Upper lobe of left lung (tissue), 6 donors: ENCODE data around the gene RASEF. TPM values are rescaled to one million over a fixed set of nuclear protein-coding genes. Genes with fewer than 3 reads are reported as not detected.

Source experiments
- ATAC-seq, 2 donors: fragments of 200-7000 bp; cut with Tn5 transposase; one replicate each; pipeline ENCODE4 v1.9.1; 2022; ENCODE audit warnings: mild to moderate bottlenecking in 2 of 2, moderate library complexity in 2 of 2; ENCODE audit not compliant: low FRiP score in 2 of 2
- DNase-seq, 2 donors: peaks; one replicate each; pipeline ENCODE4 v3.0.0-alpha.2; 2019 to 2020
- H3K27ac ChIP-seq, 4 donors: fragments of 200-600 bp; sonication (generic); one replicate each; pipeline ENCODE4 v1.5.1; 2016 to 2019
- H3K27me3 ChIP-seq, 4 donors: fragments of 200-600 bp; sonication (generic); one replicate each; pipeline ENCODE4 v1.5.1; 2017 to 2019
- H3K36me3 ChIP-seq, 4 donors: fragments of 200-600 bp; sonication (generic); one replicate each; pipeline ENCODE4 v1.5.1; 2016 to 2019
- H3K4me1 ChIP-seq, 4 donors: fragments of 200-600 bp; sonication (generic); one replicate each; pipeline ENCODE4 v1.5.1; 2018 to 2019
- H3K4me3 ChIP-seq, 4 donors: fragments of 200-600 bp; sonication (generic); one replicate each; pipeline ENCODE4 v1.5.1; 2017 to 2019; ENCODE audit warnings: mild to moderate bottlenecking in 2 of 4, moderate library complexity in 1 of 4
- H3K9me3 ChIP-seq, 4 donors: fragments of 200-600 bp; sonication (generic); one replicate each; pipeline ENCODE4 v1.5.1; 2018 to 2019
- EP300 ChIP-seq, 4 donors: sonication (generic); formaldehyde crosslinking; IDR thresholded peaks; one replicate each; pipeline ENCODE4 v1.5.1; 2017; ENCODE audit warnings: antibody characterized with exemption in 4 of 4, control low read depth in 2 of 4
- POLR2A ChIP-seq, 4 donors: fragments of 450-650 bp; IDR thresholded peaks; one replicate each; pipeline ENCODE4 v1.5.1; 2016 to 2017; ENCODE audit warnings: antibody characterized with exemption in 4 of 4, mild to moderate bottlenecking in 2 of 4
- POLR2AphosphoS5 ChIP-seq, 2 donors: sonication (generic); formaldehyde crosslinking; IDR thresholded peaks; one replicate each; pipeline ENCODE4 v1.5.1; 2017; ENCODE audit warnings: antibody characterized with exemption in 2 of 2
- WGBS, 2 donors: methylation state at CpG; one replicate each; pipeline ENCODE4 v1.1.5; 2017 to 2018; 5-methylcytosine and 5-hydroxymethylcytosine counted together
- total RNA-seq, 6 donors: library from RNA; depleted of rRNA in 4 of 6; stranded (reverse); fragments of >200 nt in 4 of 6; gene quantifications; one replicate each; pipeline versions ENCODE4 v1.1.0 to v1.2.1, GENCODE V29; 2016 to 2021
- TF ChIP-seq, protein P1 (sequence below), 6 experiments: fragments of 450-650 bp in 4 of 6; fragments of 200-600 bp in 2 of 6; sonication (generic) in 2 of 6; IDR thresholded peaks; one replicate each; pipeline ENCODE4 v1.5.1; 2016 to 2019; ENCODE audit warnings: antibody characterized with exemption in 6 of 6
- donor health status: DM: no; HTN: no; CAD: no; lungs with moderate emphysema.
- donor health status: DM: no; HTN: yes; CAD: no; lungs with severe emphysema.

The RASEF gene
- total RNA-seq, 6 donors from 2014 or later = 14.5 to 90.0 (median 18.0) TPM

DNA sequence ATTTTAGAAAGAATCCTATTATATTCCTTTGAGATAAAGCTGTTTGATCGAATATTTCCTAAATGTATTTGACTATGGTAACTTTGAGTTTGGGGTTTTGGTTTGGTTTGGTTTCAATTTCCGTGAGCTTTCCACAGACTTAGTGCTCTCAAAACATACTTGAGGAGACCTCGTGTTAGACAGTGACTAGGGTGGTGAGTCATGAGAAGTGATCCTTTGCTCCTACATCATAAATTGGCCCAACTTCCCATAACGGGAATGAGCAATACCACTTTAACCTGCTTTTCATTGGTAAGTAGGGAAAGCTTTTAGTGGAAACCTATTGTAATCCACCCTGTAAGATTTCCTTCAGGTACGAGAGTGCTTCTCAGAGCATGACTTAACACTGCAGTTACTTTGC is 3.8 kb upstream of the RASEF start:
- Histone ChIP-seq H3K27me3 (peaks cover 0 to 10% (median 0%) of the 10 kb centered on the region in 4 donors), H3K27ac (no peak overlapping the region), H3K4me1 (peaks cover 0 to 15% (median 7%) of the 10 kb centered on the region in 4 donors), H3K9me3 (no peaks in the 10 kb centered on the region), H3K4me3 (no peak overlapping the region), H3K36me3 (no peaks in the 10 kb centered on the region)
- WGBS, 2 donors = 52 to 64% methylated on average over 5 of the region's 5 CpGs
- ATAC-seq = no peak
- DNase-seq = no peak
- peak in 1 of 4 donors; percentile 69 for TF ChIP-seq EP300 (IDR thresholded peaks at IDR 0.05)
- TF ChIP-seq, protein P1, sequence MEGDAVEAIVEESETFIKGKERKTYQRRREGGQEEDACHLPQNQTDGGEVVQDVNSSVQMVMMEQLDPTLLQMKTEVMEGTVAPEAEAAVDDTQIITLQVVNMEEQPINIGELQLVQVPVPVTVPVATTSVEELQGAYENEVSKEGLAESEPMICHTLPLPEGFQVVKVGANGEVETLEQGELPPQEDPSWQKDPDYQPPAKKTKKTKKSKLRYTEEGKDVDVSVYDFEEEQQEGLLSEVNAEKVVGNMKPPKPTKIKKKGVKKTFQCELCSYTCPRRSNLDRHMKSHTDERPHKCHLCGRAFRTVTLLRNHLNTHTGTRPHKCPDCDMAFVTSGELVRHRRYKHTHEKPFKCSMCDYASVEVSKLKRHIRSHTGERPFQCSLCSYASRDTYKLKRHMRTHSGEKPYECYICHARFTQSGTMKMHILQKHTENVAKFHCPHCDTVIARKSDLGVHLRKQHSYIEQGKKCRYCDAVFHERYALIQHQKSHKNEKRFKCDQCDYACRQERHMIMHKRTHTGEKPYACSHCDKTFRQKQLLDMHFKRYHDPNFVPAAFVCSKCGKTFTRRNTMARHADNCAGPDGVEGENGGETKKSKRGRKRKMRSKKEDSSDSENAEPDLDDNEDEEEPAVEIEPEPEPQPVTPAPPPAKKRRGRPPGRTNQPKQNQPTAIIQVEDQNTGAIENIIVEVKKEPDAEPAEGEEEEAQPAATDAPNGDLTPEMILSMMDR (IDR thresholded peaks at IDR 0.05) = no peak

DNA sequence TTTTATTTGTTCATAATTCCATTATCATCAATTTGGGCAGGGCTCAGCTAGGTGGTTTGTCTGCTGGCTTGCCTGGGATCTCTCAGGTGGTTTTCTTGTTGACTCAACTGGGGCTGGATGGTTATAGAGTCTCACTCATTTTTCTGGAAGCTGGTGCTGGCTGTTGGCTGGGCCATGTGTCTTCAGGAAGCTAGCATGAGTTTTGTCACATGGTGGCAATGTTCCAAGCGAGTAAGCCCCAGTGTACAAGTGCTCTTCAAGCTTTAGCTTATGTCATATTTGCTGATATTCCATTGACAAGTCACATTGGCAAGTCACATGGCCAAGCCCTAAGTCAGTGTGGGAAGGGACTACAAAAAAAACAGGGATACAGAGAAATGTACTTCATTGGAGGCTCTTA is 2.3 kb upstream of the RASEF start:
- ATAC-seq = no peak
- peaks cover 0 to 10% (median 0%) of the 10 kb centered on the region in 4 donors for H3K27me3 ChIP-seq

DNA sequence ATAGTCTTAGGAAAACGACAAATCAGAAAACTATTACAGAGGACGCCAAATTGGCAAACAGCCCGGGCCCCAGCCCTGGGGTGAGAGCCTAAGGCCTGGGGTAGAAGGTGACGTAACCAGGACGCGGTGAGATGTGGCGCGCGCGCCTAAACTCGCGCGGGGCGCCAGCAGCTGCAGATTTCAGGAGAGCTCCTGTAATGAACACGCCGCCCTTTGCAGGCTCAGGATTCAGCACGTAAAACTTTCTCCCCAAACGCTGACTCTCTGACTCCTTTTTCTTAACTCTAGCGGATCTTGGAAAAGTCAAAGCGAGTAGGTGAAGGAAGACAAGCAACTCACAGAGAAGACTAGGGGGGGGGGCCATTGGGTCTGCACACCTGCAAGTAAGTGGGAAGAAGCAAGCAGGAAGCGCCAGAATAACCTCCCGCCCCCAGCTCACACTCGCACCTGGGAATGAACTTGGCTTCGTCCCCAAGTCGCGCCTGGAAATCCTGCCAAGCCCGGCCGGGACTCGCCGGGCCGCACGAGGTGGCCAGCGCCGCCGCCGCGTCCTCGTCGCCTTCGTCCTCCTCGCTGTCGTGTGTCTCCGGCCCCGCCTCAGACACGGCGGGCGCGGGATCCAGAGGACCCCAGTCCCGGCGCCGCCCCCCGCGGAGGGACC is 822 bp downstream of the RASEF start:
- Histone ChIP-seq H3K36me3 (no peaks in the 10 kb centered on the region), H3K4me1 (peaks cover 0 to 15% (median 7%) of the 10 kb centered on the region in 4 donors), H3K27ac (peak overlapping the region; percentile 76 to 85 (median 82)), H3K9me3 (no peaks in the 10 kb centered on the region), H3K4me3 (peak overlapping the region in 3 of 4 donors; percentile 49 to 55 (median 51)), H3K27me3 (peaks cover 0 to 10% (median 0%) of the 10 kb centered on the region in 4 donors)
- TF ChIP-seq POLR2A (IDR thresholded peaks at IDR 0.05) = no peak
- TF ChIP-seq EP300 (IDR thresholded peaks at IDR 0.05) = no peak
- no peak for TF ChIP-seq POLR2AphosphoS5 (IDR thresholded peaks at IDR 0.05)
- TF ChIP-seq, protein P1 (IDR thresholded peaks at IDR 0.05) = no peak
- DNase-seq = peak; percentile 65 to 87
- WGBS, 2 donors = 9 to 13% methylated on average over 23 to 40 of the region's 53 CpGs
- peak; percentile 57 to 73 for ATAC-seq

More for the DNA sequence above, 2.3 kb upstream of the RASEF start:
- TF ChIP-seq POLR2A (IDR thresholded peaks at IDR 0.05) = no peak
- TF ChIP-seq, protein P1 (IDR thresholded peaks at IDR 0.05) = no peak
- TF ChIP-seq POLR2AphosphoS5 (IDR thresholded peaks at IDR 0.05) = no peak
- TF ChIP-seq EP300 (IDR thresholded peaks at IDR 0.05) = no peak
- H3K27ac ChIP-seq = no peak overlapping the region
- 54 to 84% methylated on average over 1 of the region's 1 CpG for WGBS, 2 donors
- no peaks in the 10 kb centered on the region for H3K36me3 ChIP-seq
- DNase-seq = no peak
- H3K4me1 ChIP-seq = peaks cover 0 to 15% (median 8%) of the 10 kb centered on the region in 4 donors
- no peak overlapping the region for H3K4me3 ChIP-seq
- H3K9me3 ChIP-seq = no peaks in the 10 kb centered on the region

DNA sequence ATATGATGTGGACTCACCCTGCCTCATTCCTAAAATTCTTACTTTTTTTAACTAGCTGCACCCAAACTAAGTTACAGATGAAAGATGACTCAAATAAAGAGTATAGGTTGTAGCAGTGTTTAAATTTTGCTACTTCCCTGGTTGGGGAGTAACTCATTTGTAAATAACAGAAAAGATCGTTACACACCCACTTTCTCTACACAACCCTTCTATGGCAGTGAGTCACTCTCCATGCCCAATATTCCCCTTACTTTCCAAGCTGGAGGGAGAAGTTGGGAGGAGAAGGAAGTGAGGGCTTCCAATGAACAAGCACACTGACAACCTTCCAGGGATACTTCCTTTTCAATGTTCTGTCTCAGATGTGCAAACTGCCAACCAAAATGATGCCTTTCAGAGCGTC is 1.9 kb downstream of the RASEF start:
- no peak for ATAC-seq

More for the DNA sequence above, 1.9 kb downstream of the RASEF start:
- Histone ChIP-seq H3K27ac (peak overlapping the region in 1 of 4 donors; percentile 83), H3K27me3 (peaks cover 0 to 10% (median 0%) of the 10 kb centered on the region in 4 donors), H3K9me3 (no peaks in the 10 kb centered on the region), H3K36me3 (no peaks in the 10 kb centered on the region), H3K4me3 (peak overlapping the region in 3 of 4 donors; percentile 49 to 55 (median 51)), H3K4me1 (peaks cover 0 to 15% (median 6%) of the 10 kb centered on the region in 4 donors)
- WGBS, 2 donors = 55 to 65% methylated on average over 2 of the region's 2 CpGs
- TF ChIP-seq POLR2AphosphoS5 (IDR thresholded peaks at IDR 0.05) (no peak), POLR2A (IDR thresholded peaks at IDR 0.05) (no peak), EP300 (IDR thresholded peaks at IDR 0.05) (no peak)
- TF ChIP-seq, protein P1 (IDR thresholded peaks at IDR 0.05) = no peak
- DNase-seq = no peak
